ENCODE measurements around the gene ZNF683.

Gene ZNF683

GRCh38 chr1:26352338-26352679, 20.2 kb downstream of the ZNF683 start:
- no peak for DNase-seq (ENCODE audit: low read depth)
- H3K4me3 ChIP-seq (ENCODE audit: low read length): peak overlapping the region; percentile 75
- no peak for TF ChIP-seq CTCF (IDR thresholded peaks at IDR 0.05; ENCODE audit: insufficient read depth, low read depth, low read length, missing control alignments)

GRCh38 chr1:26351590-26352337, 20.8 kb downstream of the ZNF683 start:
- TF ChIP-seq CTCF (IDR thresholded peaks at IDR 0.05; ENCODE audit: insufficient read depth, low read depth, low read length, missing control alignments): no peak
- peak; percentile 96 for DNase-seq (ENCODE audit: low read depth)
- peak overlapping the region; percentile 75 for H3K4me3 ChIP-seq (ENCODE audit: low read length)

- peak overlapping the region; percentile 3 for H3K4me3 ChIP-seq (ENCODE audit: low read length)
- TF ChIP-seq CTCF (IDR thresholded peaks at IDR 0.05; ENCODE audit: insufficient read depth, low read depth, low read length, missing control alignments): no peak
- DNase-seq (ENCODE audit: low read depth): no peak
These were observed 21.6 kb downstream of the ZNF683 start for GRCh38 chr1:26350701-26351589.

- no peak for DNase-seq (ENCODE audit: low read depth)
- TF ChIP-seq CTCF (IDR thresholded peaks at IDR 0.05; ENCODE audit: insufficient read depth, low read depth, low read length, missing control alignments): no peak
- no peak overlapping the region for H3K4me3 ChIP-seq (ENCODE audit: low read length)
These were observed 22.2 kb downstream of the ZNF683 start for GRCh38 chr1:26350343-26350700.

GRCh38 chr1:26349877-26350244, 22.7 kb downstream of the ZNF683 start:
- no peak for DNase-seq (ENCODE audit: low read depth)
- TF ChIP-seq CTCF (IDR thresholded peaks at IDR 0.05; ENCODE audit: insufficient read depth, low read depth, low read length, missing control alignments): no peak
- H3K4me3 ChIP-seq (ENCODE audit: low read length): no peak overlapping the region

- peak; percentile 91 for DNase-seq (ENCODE audit: low read depth)
- TF ChIP-seq CTCF (IDR thresholded peaks at IDR 0.05; ENCODE audit: insufficient read depth, low read depth, low read length, missing control alignments): no peak
- no peak overlapping the region for H3K4me3 ChIP-seq (ENCODE audit: low read length)
These were observed 23.2 kb downstream of the ZNF683 start for GRCh38 chr1:26349188-26349876.
